OCI-LY1 (cell line): ENCODE data around the gene TEAD1.

Experiments used
- EZH2 ChIP-seq: fragments of 200-600 bp; sonication (generic), shearing (Covaris generic); IDR thresholded peaks from 2 replicates; pipeline ENCODE4 v1.8.0; 2017; ENCODE audit warnings: borderline replicate concordance, mixed run types, mild to moderate bottlenecking, antibody characterized with exemption, low read length, moderate library complexity, mixed read lengths
- TF ChIP-seq, protein P1 (sequence below): fragments of 200-600 bp; sonication (generic), shearing (Covaris generic); IDR thresholded peaks from 2 replicates; pipeline ENCODE4 v1.5.1; 2017; ENCODE audit warnings: mild to moderate bottlenecking, antibody characterized with exemption, low read length, moderate library complexity, mixed read lengths

DNA sequence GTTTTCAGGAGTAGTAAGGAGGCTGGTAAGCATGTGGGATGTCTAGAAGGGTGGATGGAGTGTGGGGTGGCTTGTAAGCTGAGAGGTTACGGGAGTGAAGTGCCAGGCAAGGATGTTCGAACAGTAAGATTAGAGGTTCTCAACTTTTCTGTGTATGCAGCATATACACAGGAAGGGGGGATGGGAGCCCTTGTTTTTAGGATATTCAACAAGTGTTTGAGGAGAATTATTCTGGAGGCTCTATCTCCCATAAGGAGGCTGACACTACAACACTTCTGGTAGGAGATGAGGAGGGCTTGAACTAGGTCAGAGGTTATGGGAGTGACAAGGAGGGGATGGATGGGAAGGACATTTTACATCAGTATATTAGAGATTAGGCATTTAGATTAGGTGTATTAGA, 109.5 kb downstream of the TEAD1 start:
- TF ChIP-seq, protein P1, sequence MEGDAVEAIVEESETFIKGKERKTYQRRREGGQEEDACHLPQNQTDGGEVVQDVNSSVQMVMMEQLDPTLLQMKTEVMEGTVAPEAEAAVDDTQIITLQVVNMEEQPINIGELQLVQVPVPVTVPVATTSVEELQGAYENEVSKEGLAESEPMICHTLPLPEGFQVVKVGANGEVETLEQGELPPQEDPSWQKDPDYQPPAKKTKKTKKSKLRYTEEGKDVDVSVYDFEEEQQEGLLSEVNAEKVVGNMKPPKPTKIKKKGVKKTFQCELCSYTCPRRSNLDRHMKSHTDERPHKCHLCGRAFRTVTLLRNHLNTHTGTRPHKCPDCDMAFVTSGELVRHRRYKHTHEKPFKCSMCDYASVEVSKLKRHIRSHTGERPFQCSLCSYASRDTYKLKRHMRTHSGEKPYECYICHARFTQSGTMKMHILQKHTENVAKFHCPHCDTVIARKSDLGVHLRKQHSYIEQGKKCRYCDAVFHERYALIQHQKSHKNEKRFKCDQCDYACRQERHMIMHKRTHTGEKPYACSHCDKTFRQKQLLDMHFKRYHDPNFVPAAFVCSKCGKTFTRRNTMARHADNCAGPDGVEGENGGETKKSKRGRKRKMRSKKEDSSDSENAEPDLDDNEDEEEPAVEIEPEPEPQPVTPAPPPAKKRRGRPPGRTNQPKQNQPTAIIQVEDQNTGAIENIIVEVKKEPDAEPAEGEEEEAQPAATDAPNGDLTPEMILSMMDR = no peak
- no peak for TF ChIP-seq EZH2
